Glutamatergic neuron (in vitro differentiated cells): ENCODE measurements around the gene WDR6. TPM values are rescaled to one million over a fixed set of nuclear protein-coding genes. Genes with fewer than 3 reads are reported as not detected.

Source experiments
- DNase-seq: peaks from one replicate; pipeline ENCODE4 v3.0.0; 2022
- H3K27ac Mint-ChIP-seq: one replicate; pipeline ENCODE4 v1.8.0; 2020; ENCODE audit warnings: mild to moderate bottlenecking, mixed read lengths, inconsistent platforms; ENCODE audit not compliant: unreplicated experiment
- H3K27me3 Mint-ChIP-seq: one replicate; pipeline ENCODE4 v1.8.0; 2020; ENCODE audit warnings: mild to moderate bottlenecking, moderate library complexity, mixed read lengths, inconsistent platforms; ENCODE audit not compliant: unreplicated experiment
- H3K36me3 Mint-ChIP-seq: one replicate; pipeline ENCODE4 v1.8.0; 2020; ENCODE audit warnings: mild to moderate bottlenecking, mixed read lengths, inconsistent platforms; ENCODE audit not compliant: unreplicated experiment
- H3K4me1 Mint-ChIP-seq: one replicate; pipeline ENCODE4 v1.8.0; 2020; ENCODE audit warnings: mild to moderate bottlenecking, low read depth, mixed read lengths, inconsistent platforms; ENCODE audit not compliant: unreplicated experiment
- H3K4me3 Mint-ChIP-seq: one replicate; pipeline ENCODE4 v1.8.0; 2020; ENCODE audit warnings: mild to moderate bottlenecking, mixed read lengths, inconsistent platforms; ENCODE audit not compliant: unreplicated experiment
- H3K9me3 Mint-ChIP-seq: one replicate; pipeline ENCODE4 v1.8.0; 2020; ENCODE audit warnings: mild to moderate bottlenecking, moderate library complexity, mixed read lengths, inconsistent platforms; ENCODE audit not compliant: unreplicated experiment
- CTCF ChIP-seq: fragments of 200-600 bp; sonication (generic); IDR thresholded peaks from one replicate; pipeline ENCODE4 v1.5.0; 2021; ENCODE audit not compliant: partially characterized antibody, unreplicated experiment
- total RNA-seq: library from RNA; stranded (reverse); fragmentation: NEBNext Ultra II Directional; extraction: Animal tissue kit (Norgen Biotek cat#: 25700); gene quantifications from one replicate; pipeline ENCODE4 v1.2.1, GENCODE V29; 2021; ENCODE audit not compliant: unreplicated experiment

Gene WDR6
- total RNA-seq, 1 donor from 2014 or later = 236 TPM

GRCh38 chr3:49032646-49033304, 25.6 kb downstream of the WDR6 start:
- Mint-ChIP-seq H3K9me3 (peaks cover 6% of the 10 kb centered on the region), H3K27me3 (peaks cover 11% of the 10 kb centered on the region), H3K4me1 (peaks cover 5% of the 10 kb centered on the region), H3K36me3 (peaks cover 5% of the 10 kb centered on the region), H3K27ac (no peak overlapping the region), H3K4me3 (no peak overlapping the region)
- no peak for DNase-seq
- TF ChIP-seq CTCF = no peak

GRCh38 chr3:49034650-49035049, 27.5 kb downstream of the WDR6 start:
- peaks cover 7% of the 10 kb centered on the region for H3K27me3 Mint-ChIP-seq
- H3K36me3 Mint-ChIP-seq = peaks cover 5% of the 10 kb centered on the region
- no peak for TF ChIP-seq CTCF
- no peaks in the 10 kb centered on the region for H3K4me1 Mint-ChIP-seq
- no peak overlapping the region for H3K27ac Mint-ChIP-seq
- H3K9me3 Mint-ChIP-seq = peaks cover under 1% of the 10 kb centered on the region
- DNase-seq = no peak
- H3K4me3 Mint-ChIP-seq = no peak overlapping the region

- Mint-ChIP-seq H3K4me3 (no peak overlapping the region), H3K4me1 (no peaks in the 10 kb centered on the region), H3K27ac (no peak overlapping the region), H3K36me3 (peaks cover 5% of the 10 kb centered on the region), H3K9me3 (no peaks in the 10 kb centered on the region), H3K27me3 (peaks cover 4% of the 10 kb centered on the region)
- no peak for TF ChIP-seq CTCF
- no peak for DNase-seq
These were observed 28.1 kb downstream of the WDR6 start for GRCh38 chr3:49035281-49035680.

GRCh38 chr3:49053543-49053942, 46.4 kb downstream of the WDR6 start:
- H3K27me3 Mint-ChIP-seq = peaks cover 4% of the 10 kb centered on the region
- peaks cover 3% of the 10 kb centered on the region for H3K36me3 Mint-ChIP-seq
- H3K9me3 Mint-ChIP-seq = peaks cover 2% of the 10 kb centered on the region
- H3K4me1 Mint-ChIP-seq = no peaks in the 10 kb centered on the region
- H3K4me3 Mint-ChIP-seq = no peak overlapping the region
- H3K27ac Mint-ChIP-seq = no peak overlapping the region
- DNase-seq = no peak
- TF ChIP-seq CTCF = no peak

GRCh38 chr3:49054344-49054862, 47.2 kb downstream of the WDR6 start:
- Mint-ChIP-seq H3K27ac (no peak overlapping the region), H3K27me3 (peaks cover 4% of the 10 kb centered on the region), H3K4me1 (no peaks in the 10 kb centered on the region), H3K4me3 (no peak overlapping the region), H3K9me3 (peaks cover 2% of the 10 kb centered on the region), H3K36me3 (peaks cover 3% of the 10 kb centered on the region)
- no peak for DNase-seq
- no peak for TF ChIP-seq CTCF
